B cell (primary cell): ENCODE results near the gene SRR. TPM values are rescaled to one million over a fixed set of nuclear protein-coding genes. Genes with fewer than 3 reads are reported as not detected.
A peak's percentile ranks its signal among the peaks of the same experiment; 100 is the strongest.
"Not testable (repeated sequence)": the region's sequence is repeated elsewhere in the genome, so short reads cannot be mapped to it uniquely, and the experiment has no call there.

Experiments
- ATAC-seq: fragments of 200-7000 bp; cut with Tn5 transposase; one replicate; pipeline ENCODE4 v1.10.0; 2021; ENCODE audit warnings: low read depth, mild to moderate bottlenecking, moderate number of reproducible peaks, moderate library complexity
- CTCF ChIA-PET: fragments of 350-600 bp; sonication (Branson Sonifier 250); formaldehyde crosslinking; loops from one replicate; lab custom pipeline; 2021; ENCODE audit warnings: antibody characterized with exemption, inconsistent platforms; lab: Charles Lee
- POLR2A ChIA-PET: fragments of 350-600 bp; sonication (Branson Sonifier 250); formaldehyde crosslinking; loops from one replicate; lab custom pipeline; 2021; ENCODE audit warnings: antibody characterized with exemption; lab: Charles Lee
- DNase-seq: peaks from one replicate; pipeline ENCODE4 v3.0.0; 2013
- H2AFZ ChIP-seq: 2 replicates; pipeline ENCODE4 v1.6.1; 2012; ENCODE audit warnings: mild to moderate bottlenecking, low read depth, low read length; ENCODE audit not compliant: insufficient read depth, poor library complexity, severe bottlenecking
- H3K27ac ChIP-seq, 2 donors: 1 replicate in 1 of 2; 2 replicates in 1 of 2; pipeline ENCODE4 v1.5.1; 2012 to 2013; ENCODE audit warnings: low read length in 2 of 2, mild to moderate bottlenecking in 2 of 2, moderate library complexity in 1 of 2
- H3K27me3 ChIP-seq, 4 experiments: fragments of 200-600 bp in 1 of 4; sonication (generic) in 1 of 4; replicated peaks in 1 of 4; 1 replicate in 2 of 4; 2 replicates in 2 of 4; pipeline versions ENCODE4 v1.6.1 to v1.7.0; 2013 to 2016; ENCODE audit warnings: low read length in 3 of 4, mild to moderate bottlenecking in 2 of 4, mixed read lengths in 1 of 4, moderate library complexity in 1 of 4; ENCODE audit not compliant: insufficient read depth in 4 of 4, control insufficient read depth in 3 of 4; ENCODE audit errors: control extremely low read depth in 1 of 4
- H3K36me3 ChIP-seq, 2 experiments: replicated peaks in 1 of 2; 1 replicate in 1 of 2; 2 replicates in 1 of 2; pipeline versions ENCODE4 v1.6.1 to v1.7.1; 2013; ENCODE audit warnings: low read length in 1 of 2; ENCODE audit not compliant: insufficient read depth in 2 of 2, control insufficient read depth in 1 of 2; ENCODE audit errors: control extremely low read depth in 1 of 2, extremely low read depth in 1 of 2
- H3K4me1 ChIP-seq, 2 donors: fragments of 200-600 bp in 1 of 2; sonication (generic) in 1 of 2; 1 replicate in 1 of 2; 2 replicates in 1 of 2; pipeline versions ENCODE4 v1.5.1 to v1.6.1; 2013 to 2017; ENCODE audit warnings: low read length in 2 of 2; ENCODE audit not compliant: control insufficient read depth in 2 of 2, insufficient read depth in 2 of 2
- H3K4me2 ChIP-seq: replicated peaks from 2 replicates; pipeline ENCODE3; 2012; ENCODE audit warnings: mild to moderate bottlenecking, low read depth, low read length; ENCODE audit not compliant: poor library complexity, severe bottlenecking
- H3K4me3 ChIP-seq, 5 experiments: fragments of 200-600 bp in 1 of 5; sonication (generic) in 1 of 5; 1 replicate in 3 of 5; 2 replicates in 2 of 5; pipeline versions ENCODE4 v1.5.1 to v1.7.0; 2011 to 2016; ENCODE audit warnings: low read length in 4 of 5, mild to moderate bottlenecking in 4 of 5, low read depth in 2 of 5, control low read depth in 1 of 5, moderate library complexity in 1 of 5; ENCODE audit not compliant: insufficient read depth in 1 of 5; ENCODE audit errors: control extremely low read depth in 1 of 5, extremely low read depth in 1 of 5
- H3K79me2 ChIP-seq: fragments of 200-600 bp; sonication (generic); one replicate; pipeline ENCODE4 v1.6.0; 2016; ENCODE audit warnings: low read length; ENCODE audit not compliant: control insufficient read depth, insufficient read depth
- H3K9ac ChIP-seq: fragments of 200-600 bp; sonication (generic); 2 replicates; pipeline ENCODE4 v1.6.1; 2017; ENCODE audit warnings: mild to moderate bottlenecking, low read length, moderate library complexity
- H3K9me3 ChIP-seq, 3 donors: one replicate each; pipeline versions ENCODE4 v1.6.1 to v1.7.1; 2013; ENCODE audit warnings: low read length in 2 of 3; ENCODE audit not compliant: control insufficient read depth in 2 of 3, insufficient read depth in 1 of 3; ENCODE audit errors: control extremely low read depth in 1 of 3
- H4K20me1 ChIP-seq: 2 replicates; pipeline ENCODE4 v1.6.0; 2012; ENCODE audit warnings: mild to moderate bottlenecking, low read length; ENCODE audit not compliant: insufficient read depth, control insufficient read depth, poor library complexity, severe bottlenecking
- H3K27ac Mint-ChIP-seq: one replicate; pipeline ENCODE4 v1.8.0; 2021; ENCODE audit warnings: mixed read lengths
- H3K27me3 Mint-ChIP-seq: one replicate; pipeline ENCODE4 v1.8.0; 2021; ENCODE audit warnings: mixed read lengths
- H3K4me1 Mint-ChIP-seq: one replicate; pipeline ENCODE4 v1.8.0; 2021; ENCODE audit warnings: mixed read lengths
- H3K4me3 Mint-ChIP-seq: one replicate; pipeline ENCODE4 v1.8.0; 2021; ENCODE audit warnings: mixed read lengths
- H3K9me3 Mint-ChIP-seq: one replicate; pipeline ENCODE4 v1.8.0; 2022; ENCODE audit warnings: mixed read lengths; ENCODE audit not compliant: insufficient read depth
- CTCF ChIP-seq: fragments of 200-600 bp; IDR thresholded peaks from one replicate; pipeline ENCODE4 v1.8.0; 2022; ENCODE audit warnings: antibody characterized with exemption, mild to moderate bottlenecking
- EZH2 ChIP-seq: IDR thresholded peaks from 2 replicates; pipeline ENCODE4 v1.6.1; 2012; ENCODE audit warnings: borderline replicate concordance, low read depth, mild to moderate bottlenecking, moderate library complexity, low read length; ENCODE audit not compliant: insufficient read depth, poor library complexity, severe bottlenecking
- WGBS: methylation state at CpG from one replicate; pipeline ENCODE4 v1.1.5; 2013; ENCODE audit warnings: missing lambda C conversion rate; ENCODE audit not compliant: insufficient coverage; 5-methylcytosine and 5-hydroxymethylcytosine counted together
- intact Hi-C: fragments of 100-400 bp; cut with micrococcal nuclease; formaldehyde crosslinking; loops from one replicate; pipeline ENCODE4 v1.10.0; 2022
- polyA plus RNA-seq: library from polyadenylated mRNA; depleted of rRNA; stranded (reverse); fragments of >200 nt; gene quantifications from 2 replicates; pipeline ENCODE4 v1.2.3, GENCODE V29; 2012
- total RNA-seq, 2 donors: library from RNA; stranded (reverse); fragments of 120-200 nt in 1 of 2; gene quantifications; 1 replicate in 1 of 2; 2 replicates in 1 of 2; pipeline versions ENCODE4 v1.2.3 to v1.2.4, GENCODE V29; 2013 to 2022

SRR gene
- total and polyA plus RNA-seq, 2 donors (not counting 1 experiment from before 2014, with no cell fraction given): 2.6 to 5.1 TPM

GRCh38 chr17:2264067-2264860 lies 39.5 kb upstream of the SRR start:
- CTCF ChIA-PET: interaction anchor here (1.1 to 3.4 kb wide), 4 partner anchors 19 to 209 kb away, joined by 3 to 20 read pairs (median 6); partner anchors contain the start of gene HIC1
- Histone ChIP-seq H2AFZ (no peak overlapping the region), H3K9ac (no peak overlapping the region), H3K4me1 (peaks cover 15 to 32% of the 10 kb centered on the region in 2 donors), H3K79me2 (peaks cover 21% of the 10 kb centered on the region), H4K20me1 (no peaks in the 10 kb centered on the region), H3K27me3 (no peaks in the 10 kb centered on the region), H3K27ac (no peak overlapping the region), H3K36me3 (peaks cover 0 to 14% of the 10 kb centered on the region in 2 experiments), H3K9me3 (no peaks in the 10 kb centered on the region), H3K4me3 (no peak overlapping the region), H3K4me2 (no peak overlapping the region)
- TF ChIP-seq EZH2: no peak
- TF ChIP-seq CTCF: no peak
- H3K27ac Mint-ChIP-seq: no peak overlapping the region
- H3K4me1 Mint-ChIP-seq: peaks cover 25% of the 10 kb centered on the region
- no peaks in the 10 kb centered on the region for H3K27me3 Mint-ChIP-seq
- DNase-seq (no peak), ATAC-seq (no peak)
- H3K4me3 Mint-ChIP-seq: no peak overlapping the region
- 94% methylated on average over 2 of the region's 10 CpGs for WGBS
- no peaks in the 10 kb centered on the region for H3K9me3 Mint-ChIP-seq
- intact Hi-C loops: no loop called here
- POLR2A ChIA-PET: no interaction called here

GRCh38 chr17:2265166-2265565 lies 38.6 kb upstream of the SRR start:
- peaks cover 0 to 13% of the 10 kb centered on the region in 2 experiments for H3K36me3 ChIP-seq
- H4K20me1 ChIP-seq, POLR2A ChIA-PET, H3K4me3 Mint-ChIP-seq, DNase-seq, H3K9ac ChIP-seq, H3K4me3 ChIP-seq, H3K27me3 ChIP-seq, H3K27me3 Mint-ChIP-seq, H3K9me3 Mint-ChIP-seq, H3K9me3 ChIP-seq, intact Hi-C loops, ATAC-seq: not testable (repeated sequence)
- peaks cover 15 to 23% of the 10 kb centered on the region in 2 donors for H3K4me1 ChIP-seq
- H3K27ac ChIP-seq: peak overlapping the region in 1 of 2 donors; percentile 90
- peaks cover 17% of the 10 kb centered on the region for H3K4me1 Mint-ChIP-seq
- peaks cover 21% of the 10 kb centered on the region for H3K79me2 ChIP-seq
- peak overlapping the region; percentile 20 for H3K27ac Mint-ChIP-seq
- WGBS: 92% methylated on average over 6 of the region's 10 CpGs
- peak overlapping the region; percentile 57 for H3K4me2 ChIP-seq
- H2AFZ ChIP-seq: peak overlapping the region; percentile 42
- CTCF ChIA-PET: interaction anchor here (1.1 to 3.4 kb wide), 4 partner anchors 18 to 210 kb away, joined by 3 to 20 read pairs (median 6); partner anchors contain the start of gene HIC1
